Measurements from ENCODE around the gene HAT1. TPM values are rescaled to one million over a fixed set of nuclear protein-coding genes. Genes with fewer than 3 reads are reported as not detected.

The HAT1 gene
- total and polyA plus RNA-seq, 2 of the 4 experiments (the other 2 are of a cell fraction) = 24.4 to 42.1 TPM

DNA sequence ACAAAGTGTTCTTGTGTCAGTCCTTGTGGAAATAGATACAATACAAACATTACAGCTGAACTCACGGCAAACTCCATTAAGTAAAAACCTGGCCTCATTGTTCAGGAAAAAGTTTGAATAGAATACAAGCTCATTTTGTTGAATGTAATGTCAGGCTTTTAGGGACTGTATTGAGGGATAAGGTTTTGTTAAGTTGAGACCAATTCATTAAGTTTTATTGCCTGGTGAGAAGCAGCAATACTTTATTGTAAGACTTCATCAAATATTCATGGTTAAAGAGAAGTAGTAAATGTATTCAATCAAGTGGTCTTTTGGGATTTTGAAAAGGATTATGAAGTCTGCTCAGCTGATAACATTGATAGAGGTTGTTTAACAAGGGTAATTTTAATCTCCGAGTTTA lies 42.0 kb downstream of the HAT1 start:
- Histone ChIP-seq H3K4me3 (ENCODE audit: insufficient read depth, low read depth, low read length) (no peak overlapping the region), H3K27ac (ENCODE audit: insufficient read depth, low read length) (no peak overlapping the region), H2BK120ac (ENCODE audit: low read depth, low read length) (no peak overlapping the region), H3K9me3 (ENCODE audit: control insufficient read depth, insufficient read depth, low read length) (no peaks in the 10 kb centered on the region), H3K14ac (replicated peaks; ENCODE audit: low read depth, low read length) (no peak overlapping the region), H3K9me1 (ENCODE audit: insufficient read depth, low read length) (peaks cover 6% of the 10 kb centered on the region), H2AFZ (replicated peaks; ENCODE audit: low read length, poor library complexity) (no peak overlapping the region), H2AK9ac (replicated peaks; ENCODE audit: low read depth, low read length, poor library complexity) (no peak overlapping the region), H2BK20ac (ENCODE audit: low read depth, low read length) (no peak overlapping the region), H3K27me3 (ENCODE audit: control insufficient read depth, insufficient read depth, low read length) (no peaks in the 10 kb centered on the region), H2BK15ac (ENCODE audit: low read depth, low read length) (no peak overlapping the region), H3K79me1 (ENCODE audit: low read depth in 1 of 2, low read length in 2 of 2) (peaks cover 16 to 26% of the 10 kb centered on the region in 2 experiments; a peak in 3 of 4 replicates), H2AK5ac (ENCODE audit: low read depth, low read length) (no peak overlapping the region), H3K4me1 (ENCODE audit: control insufficient read depth, insufficient read depth, low read length) (peaks cover 9% of the 10 kb centered on the region), H3K9ac (ENCODE audit: low read depth, low read length) (no peak overlapping the region), H3K4me2 (ENCODE audit: low read depth, low read length) (no peak overlapping the region), H4K8ac (ENCODE audit: low read depth in 2 of 2, low read length in 2 of 2) (no peak overlapping the region), H4K20me1 (ENCODE audit: insufficient read depth, low read length) (no peaks in the 10 kb centered on the region), H3K36me3 (ENCODE audit: control insufficient read depth, insufficient read depth, low read length) (no peaks in the 10 kb centered on the region; the same call in 1 of the 2 replicates), H3K23ac (ENCODE audit: low read depth, low read length) (no peak overlapping the region), H4K5ac (ENCODE audit: low read depth, low read length) (no peak overlapping the region), H2BK5ac (ENCODE audit: low read depth, low read length, poor library complexity, severe bottlenecking) (no peak overlapping the region), H4K91ac (ENCODE audit: insufficient read depth, low read depth, low read length) (no peak overlapping the region), H3K56ac (ENCODE audit: extremely low read depth, insufficient read depth, low read length) (no peak overlapping the region), H3K18ac (ENCODE audit: low read depth, low read length) (no peak overlapping the region), H3K4ac (ENCODE audit: low read depth, low read length) (no peak overlapping the region)
- in situ Hi-C loops (cut with MboI; ENCODE audit: low sequenced_read_pairs) = no loop called here
- no TSS peak for BruUV-seq (replicated peaks)
- CTCF ChIA-PET = interaction anchor here (0.6 kb wide), 1 partner anchor 262 kb away, joined by 4 read pairs; no protein-coding TSS in a partner anchor
- no peak for ATAC-seq (ENCODE audit: low read depth)
- POLR2A ChIA-PET (ENCODE audit: unreplicated experiment) = interaction anchor here (0.6 kb wide), 1 partner anchor 24 kb away, joined by 3 read pairs; no protein-coding TSS in a partner anchor
- no CpG with 5 or more reads among the region's 2 CpGs for WGBS, 2 experiments (ENCODE audit: extremely low coverage in 2 of 2, insufficient read length in 1 of 2)
- no peak for TF ChIP-seq MAZ (IDR thresholded peaks at IDR 0.05; ENCODE audit: borderline replicate concordance, low read depth, low read length)
- TF ChIP-seq, protein P1, sequence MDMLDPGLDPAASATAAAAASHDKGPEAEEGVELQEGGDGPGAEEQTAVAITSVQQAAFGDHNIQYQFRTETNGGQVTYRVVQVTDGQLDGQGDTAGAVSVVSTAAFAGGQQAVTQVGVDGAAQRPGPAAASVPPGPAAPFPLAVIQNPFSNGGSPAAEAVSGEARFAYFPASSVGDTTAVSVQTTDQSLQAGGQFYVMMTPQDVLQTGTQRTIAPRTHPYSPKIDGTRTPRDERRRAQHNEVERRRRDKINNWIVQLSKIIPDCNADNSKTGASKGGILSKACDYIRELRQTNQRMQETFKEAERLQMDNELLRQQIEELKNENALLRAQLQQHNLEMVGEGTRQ (IDR thresholded peaks at IDR 0.05; ENCODE audit: low read depth, low read length) = no peak
- TF ChIP-seq CEBPB (IDR thresholded peaks at IDR 0.05; ENCODE audit: low read depth, low read length) = no peak
- TF ChIP-seq RAD21 (IDR thresholded peaks at IDR 0.05; ENCODE audit: low read length) = no peak
- TF ChIP-seq, protein P2, sequence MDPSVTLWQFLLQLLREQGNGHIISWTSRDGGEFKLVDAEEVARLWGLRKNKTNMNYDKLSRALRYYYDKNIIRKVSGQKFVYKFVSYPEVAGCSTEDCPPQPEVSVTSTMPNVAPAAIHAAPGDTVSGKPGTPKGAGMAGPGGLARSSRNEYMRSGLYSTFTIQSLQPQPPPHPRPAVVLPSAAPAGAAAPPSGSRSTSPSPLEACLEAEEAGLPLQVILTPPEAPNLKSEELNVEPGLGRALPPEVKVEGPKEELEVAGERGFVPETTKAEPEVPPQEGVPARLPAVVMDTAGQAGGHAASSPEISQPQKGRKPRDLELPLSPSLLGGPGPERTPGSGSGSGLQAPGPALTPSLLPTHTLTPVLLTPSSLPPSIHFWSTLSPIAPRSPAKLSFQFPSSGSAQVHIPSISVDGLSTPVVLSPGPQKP (IDR thresholded peaks at IDR 0.05; ENCODE audit: borderline replicate concordance, low read depth, low read length) = no peak
- dilution Hi-C loops (cut with HindIII; ENCODE audit: low sequenced_read_pairs, unreplicated experiment) = no loop called here
- no peak for DNase-seq
- intact Hi-C loops (cut with micrococcal nuclease) = no loop called here

Data from IMR-90 (cell line).